Cardiac septum (tissue), 1 donor: ENCODE data around the gene CARS1. TPM values are rescaled to one million over a fixed set of nuclear protein-coding genes. Genes with fewer than 3 reads are reported as not detected.

ENCODE experiments used
- DNase-seq: peaks from one replicate; pipeline ENCODE4 v3.0.0-alpha.2; 2020; ENCODE audit warnings: low spot score
- intact Hi-C: fragments of 100-400 bp; cut with DNase I; formaldehyde crosslinking; loops from one replicate; pipeline ENCODE4 v1.14.0; 2022
- total RNA-seq: library from RNA; stranded (reverse); fragmentation: NEBNext Ultra II Directional; extraction: Animal tissue kit (Norgen Biotek cat#: 25700); gene quantifications from one replicate; pipeline ENCODE4 v1.2.1, GENCODE V29; 2021
- donor health status: DM: no; HTN: no; CAD: no.

Gene CARS1
- total RNA-seq, 1 donor from 2014 or later: 17.1 TPM

- DNase-seq: peak; percentile 24
- intact Hi-C loops: no loop called here
Measured at GRCh38 chr11:2999464-2999998, 57.7 kb downstream of the CARS1 start.

- intact Hi-C loops: no loop called here
- peak; percentile 51 for DNase-seq
Measured at GRCh38 chr11:2998073-2998850, 59.0 kb downstream of the CARS1 start.

GRCh38 chr11:2997406-2997805 lies 59.8 kb downstream of the CARS1 start:
- DNase-seq: no peak
- intact Hi-C loops: no loop called here

- DNase-seq: peak; percentile 24
- intact Hi-C loops: no loop called here
Measured at GRCh38 chr11:2996976-2997375, 60.2 kb downstream of the CARS1 start.

- peak; percentile 70 for DNase-seq
Measured at GRCh38 chr11:2995893-2996554, 61.2 kb downstream of the CARS1 start.

GRCh38 chr11:2995031-2995561 lies 62.1 kb downstream of the CARS1 start:
- intact Hi-C loops: no loop called here

More at GRCh38 chr11:2995893-2996554, 61.2 kb downstream of the CARS1 start:
- intact Hi-C loops: no loop called here

GRCh38 chr11:2994336-2994730 lies 62.9 kb downstream of the CARS1 start:
- no peak for DNase-seq
- intact Hi-C loops: no loop called here

More at GRCh38 chr11:2995031-2995561, 62.1 kb downstream of the CARS1 start:
- DNase-seq: no peak

- DNase-seq: no peak
- intact Hi-C loops: no loop called here
Measured at GRCh38 chr11:2992997-2993325, 64.3 kb downstream of the CARS1 start.

- intact Hi-C loops: no loop called here
- peak; percentile 99 for DNase-seq
Measured at GRCh38 chr11:2992234-2992996, 64.8 kb downstream of the CARS1 start, which contains the start of gene NAP1L4. NAP1L4 (minus strand) TSS chr11:2992329; CDS start chr11:2979220, 13,109 bp downstream.

GRCh38 chr11:2991452-2992233 lies 65.6 kb downstream of the CARS1 start:
- intact Hi-C loops: no loop called here
- no peak for DNase-seq

GRCh38 chr11:2990617-2991451 lies 66.4 kb downstream of the CARS1 start:
- intact Hi-C loops: no loop called here
- DNase-seq: no peak

GRCh38 chr11:2989551-2989950 lies 67.7 kb downstream of the CARS1 start:
- no peak for DNase-seq
- intact Hi-C loops: no loop called here

GRCh38 chr11:2989006-2989405 lies 68.2 kb downstream of the CARS1 start:
- no peak for DNase-seq
- intact Hi-C loops: no loop called here

- intact Hi-C loops: no loop called here
- no peak for DNase-seq
Measured at GRCh38 chr11:2987881-2988861, 69.1 kb downstream of the CARS1 start.

GRCh38 chr11:2983908-2984307 lies 73.3 kb downstream of the CARS1 start:
- intact Hi-C loops: no loop called here
- DNase-seq: no peak

- intact Hi-C loops: no loop called here
- no peak for DNase-seq
Measured at GRCh38 chr11:2982214-2982613, 75.0 kb downstream of the CARS1 start.

GRCh38 chr11:2981130-2981529 lies 76.1 kb downstream of the CARS1 start:
- intact Hi-C loops: no loop called here
- no peak for DNase-seq
